Type B pancreatic cell (in vitro differentiated cells): ENCODE measurements around the gene CSRP1. TPM values are rescaled to one million over a fixed set of nuclear protein-coding genes. Genes with fewer than 3 reads are reported as not detected.

Experiments
- DNase-seq: peaks from one replicate; pipeline ENCODE4 v3.0.0; 2021; ENCODE audit warnings: mixed read lengths; ENCODE audit not compliant: unreplicated experiment; ENCODE audit errors: extremely low spot score
- H3K27ac Mint-ChIP-seq: 2 replicates; pipeline ENCODE4 v1.8.0; 2021; ENCODE audit warnings: mild to moderate bottlenecking, mixed read lengths
- H3K27me3 Mint-ChIP-seq: 2 replicates; pipeline ENCODE4 v1.8.0; 2021; ENCODE audit warnings: mixed read lengths
- H3K36me3 Mint-ChIP-seq: 2 replicates; pipeline ENCODE4 v1.8.0; 2021; ENCODE audit warnings: mixed read lengths
- H3K4me1 Mint-ChIP-seq: one replicate; pipeline ENCODE4 v1.8.0; 2021; ENCODE audit warnings: mixed read lengths; ENCODE audit not compliant: unreplicated experiment
- H3K4me3 Mint-ChIP-seq: 2 replicates; pipeline ENCODE4 v1.8.0; 2021; ENCODE audit warnings: mild to moderate bottlenecking, mixed read lengths
- H3K9me3 Mint-ChIP-seq: 2 replicates; pipeline ENCODE4 v1.8.0; 2021; ENCODE audit warnings: mixed read lengths
- CTCF ChIP-seq: fragments of 200-600 bp; sonication (generic); conservative IDR thresholded peaks from 2 replicates; pipeline ENCODE4 v1.5.0; 2021; ENCODE audit warnings: antibody characterized with exemption, mild to moderate bottlenecking
- total RNA-seq: library from RNA; stranded (reverse); gene quantifications from 2 replicates; pipeline ENCODE4 v1.2.1, GENCODE V29; 2021; ENCODE audit warnings: low replicate concordance

The CSRP1 gene
- total RNA-seq, 1 donor from 2014 or later = 7.3 TPM

- peak overlapping the region; percentile 60 for H3K4me3 Mint-ChIP-seq
- no peak for TF ChIP-seq CTCF
- peak overlapping the region; percentile 91 for H3K27ac Mint-ChIP-seq
- peaks cover 55% of the 10 kb centered on the region for H3K4me1 Mint-ChIP-seq
- no peaks in the 10 kb centered on the region for H3K9me3 Mint-ChIP-seq
- no peaks in the 10 kb centered on the region for H3K27me3 Mint-ChIP-seq
- no peak for DNase-seq
- H3K36me3 Mint-ChIP-seq = no peaks in the 10 kb centered on the region
Measured at GRCh38 chr1:201499795-201500669, 6.9 kb downstream of the CSRP1 start.

GRCh38 chr1:201499191-201499590, 7.7 kb downstream of the CSRP1 start:
- no peaks in the 10 kb centered on the region for H3K27me3 Mint-ChIP-seq
- H3K36me3 Mint-ChIP-seq = peaks cover 3% of the 10 kb centered on the region
- DNase-seq = no peak
- peaks cover 58% of the 10 kb centered on the region for H3K4me1 Mint-ChIP-seq
- H3K9me3 Mint-ChIP-seq = no peaks in the 10 kb centered on the region
- peak overlapping the region; percentile 39 for H3K27ac Mint-ChIP-seq
- no peak for TF ChIP-seq CTCF
- no peak overlapping the region for H3K4me3 Mint-ChIP-seq

- Mint-ChIP-seq H3K36me3 (peaks cover 3% of the 10 kb centered on the region), H3K4me1 (peaks cover 58% of the 10 kb centered on the region), H3K27me3 (no peaks in the 10 kb centered on the region), H3K4me3 (no peak overlapping the region), H3K9me3 (no peaks in the 10 kb centered on the region), H3K27ac (peak overlapping the region; percentile 80)
- TF ChIP-seq CTCF = peak; percentile 24
- no peak for DNase-seq
Measured at GRCh38 chr1:201498621-201499020, 8.3 kb downstream of the CSRP1 start.

GRCh38 chr1:201497935-201498509, 8.9 kb downstream of the CSRP1 start:
- no peak for TF ChIP-seq CTCF
- H3K36me3 Mint-ChIP-seq = peaks cover 3% of the 10 kb centered on the region
- no peak for DNase-seq
- H3K4me1 Mint-ChIP-seq = peaks cover 58% of the 10 kb centered on the region
- H3K4me3 Mint-ChIP-seq = no peak overlapping the region
- H3K27ac Mint-ChIP-seq = peak overlapping the region; percentile 80
- no peaks in the 10 kb centered on the region for H3K9me3 Mint-ChIP-seq
- H3K27me3 Mint-ChIP-seq = no peaks in the 10 kb centered on the region

- H3K4me1 Mint-ChIP-seq = peaks cover 55% of the 10 kb centered on the region
- peak overlapping the region; percentile 54 for H3K4me3 Mint-ChIP-seq
- peak overlapping the region; percentile 87 for H3K27ac Mint-ChIP-seq
- peaks cover 3% of the 10 kb centered on the region for H3K36me3 Mint-ChIP-seq
- TF ChIP-seq CTCF = no peak
- DNase-seq = no peak
- no peaks in the 10 kb centered on the region for H3K9me3 Mint-ChIP-seq
- no peaks in the 10 kb centered on the region for H3K27me3 Mint-ChIP-seq
Measured at GRCh38 chr1:201496296-201496690, 10.6 kb downstream of the CSRP1 start.
